HG02885 (cell line): ENCODE data around the gene MORN1.

ENCODE experiments used
- ATAC-seq: cut with Tn5 transposase; IDR thresholded peaks from one replicate; pipeline ENCODE4 v1.9.1; 2021; ENCODE audit warnings: mild to moderate bottlenecking; ENCODE audit not compliant: unreplicated experiment, poor library complexity

The MORN1 gene

GRCh38 chr1:2425892-2426291, 34.5 kb upstream of the MORN1 start:
- no peak for ATAC-seq

- ATAC-seq: no peak
Measured at GRCh38 chr1:2422523-2422922, 31.2 kb upstream of the MORN1 start.

GRCh38 chr1:2419416-2419815, 28.1 kb upstream of the MORN1 start:
- ATAC-seq: no peak

DNA sequence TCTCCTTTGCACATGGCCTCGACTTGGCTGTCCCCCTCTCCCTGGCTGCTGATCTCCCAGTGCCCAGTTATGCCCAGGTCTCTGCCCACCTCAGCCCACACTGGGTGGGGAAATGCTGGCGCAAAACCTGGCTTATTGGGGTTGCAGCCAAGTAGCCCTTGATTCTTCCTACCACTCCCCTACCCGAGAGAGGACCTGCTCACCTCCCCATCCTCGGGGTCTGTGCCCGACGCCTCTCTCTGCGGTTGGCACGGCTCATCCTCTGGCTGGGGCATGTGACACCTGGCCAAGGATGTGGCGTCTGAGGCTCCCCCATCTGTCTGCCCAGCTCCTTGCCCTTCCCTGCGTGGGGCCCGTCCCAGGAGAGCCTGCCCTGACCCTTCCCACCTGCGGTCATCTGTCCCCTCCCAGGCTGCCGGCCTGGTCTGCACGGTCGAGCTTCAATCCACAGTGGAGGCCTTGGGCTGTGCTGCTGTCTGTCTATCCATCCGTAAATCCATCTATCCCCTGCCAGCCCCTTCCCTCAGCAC, 27.5 kb upstream of the MORN1 start:
- ATAC-seq: no peak

GRCh38 chr1:2417833-2418225, 26.5 kb upstream of the MORN1 start:
- ATAC-seq: no peak

DNA sequence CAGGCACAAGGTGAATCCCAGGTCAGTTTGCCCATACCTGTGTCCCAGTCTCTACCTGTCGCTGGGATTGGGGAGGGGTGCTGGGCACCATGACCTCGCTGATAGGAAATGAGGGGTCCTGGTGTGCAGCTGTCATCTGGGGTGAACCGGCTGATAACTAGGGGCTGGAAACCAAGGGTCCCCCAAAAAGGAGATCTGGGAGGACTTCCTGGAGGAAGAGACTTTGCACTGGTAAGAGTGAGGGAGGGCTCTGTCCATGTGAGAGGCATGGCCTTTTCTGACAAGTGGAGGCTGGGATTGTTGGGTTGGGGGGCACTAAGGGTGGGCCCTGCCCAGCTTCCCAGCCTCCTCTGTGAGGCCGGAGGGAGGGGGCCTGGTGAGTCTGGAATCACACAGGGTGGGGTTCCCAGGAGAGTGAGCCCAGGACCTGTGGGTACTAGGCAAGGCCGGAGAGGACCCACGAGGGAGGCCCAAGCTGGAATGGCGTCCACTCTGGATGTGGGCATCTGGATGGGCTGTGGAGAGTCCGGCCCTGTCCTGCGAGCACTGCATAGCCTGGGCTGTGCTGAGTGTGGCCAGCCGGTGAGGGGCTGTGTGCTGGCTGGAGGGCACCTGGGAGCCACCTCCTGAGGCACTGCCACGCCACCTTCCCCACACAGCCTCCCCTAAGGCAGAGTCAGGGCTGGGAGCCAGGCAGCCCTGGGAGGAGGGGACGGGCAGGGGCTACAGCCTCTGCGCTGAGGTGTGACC, 25.9 kb upstream of the MORN1 start:
- ATAC-seq: no peak

DNA sequence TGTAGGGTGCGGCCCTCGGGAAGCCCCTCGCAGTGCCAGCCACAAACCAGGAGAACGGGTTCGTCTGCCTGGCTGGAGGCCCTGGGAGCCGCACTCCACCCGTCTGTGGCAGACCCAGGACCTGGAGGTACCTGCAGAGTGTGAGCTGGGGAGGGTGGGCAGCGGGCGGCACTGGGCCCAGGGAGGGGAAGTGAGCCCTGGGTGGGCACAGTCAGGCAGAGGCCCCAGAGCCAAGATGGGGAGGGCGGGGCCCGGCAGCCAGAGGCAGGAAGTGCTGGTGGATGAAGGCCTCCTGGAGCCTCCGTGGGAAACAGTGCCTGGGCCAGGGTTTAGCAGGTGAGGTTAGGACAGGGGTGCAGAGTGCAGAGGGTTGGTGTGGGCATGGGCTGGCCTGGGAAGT, 25.0 kb upstream of the MORN1 start:
- ATAC-seq: no peak

DNA sequence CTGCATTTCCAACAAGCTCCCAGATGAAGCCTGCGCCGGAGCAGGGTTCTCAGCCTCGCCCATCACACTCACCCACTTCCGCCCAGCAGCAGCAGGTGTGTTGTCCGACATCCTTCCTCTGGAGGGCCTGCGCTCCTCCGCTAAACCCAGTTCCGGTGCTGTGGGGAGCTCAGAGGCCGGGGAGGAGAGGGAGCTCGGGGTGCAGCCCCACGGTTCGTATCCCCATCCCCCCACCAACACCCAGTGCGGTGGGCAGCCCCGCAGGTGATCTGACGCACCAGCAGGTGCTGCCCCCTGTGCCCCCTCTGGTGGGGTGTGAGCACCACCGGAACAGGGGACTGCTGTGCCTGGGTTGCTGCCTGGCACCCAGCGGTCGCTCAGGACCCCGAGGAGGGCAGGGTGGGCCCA, 24.5 kb upstream of the MORN1 start:
- no peak for ATAC-seq

DNA sequence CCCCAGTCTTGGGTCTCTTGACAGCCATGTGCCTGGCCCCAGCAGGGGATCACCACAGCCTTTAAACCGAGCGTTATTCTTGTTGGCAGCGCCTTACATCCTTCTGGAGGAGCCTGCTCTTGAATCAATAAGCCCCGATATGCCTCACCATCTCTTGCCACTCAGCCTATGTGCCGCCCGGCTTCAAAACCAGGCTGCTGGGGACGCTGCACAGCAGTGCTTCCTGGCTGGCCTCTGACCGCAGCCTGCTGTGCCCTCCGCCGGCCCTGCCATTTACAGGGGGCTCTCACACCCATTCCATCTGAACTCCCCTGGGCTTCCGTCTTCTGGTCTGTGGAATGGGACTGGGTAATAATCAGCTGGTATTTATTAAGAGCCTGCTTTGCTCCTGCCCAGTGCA, 24.0 kb upstream of the MORN1 start:
- ATAC-seq: no peak

GRCh38 chr1:2414297-2414958, 23.1 kb upstream of the MORN1 start:
- ATAC-seq: no peak

- no peak for ATAC-seq
Measured at GRCh38 chr1:2413495-2414296, 22.3 kb upstream of the MORN1 start.

- peak; percentile 24 for ATAC-seq
Measured at GRCh38 chr1:2412773-2413494, 21.6 kb upstream of the MORN1 start.

GRCh38 chr1:2412395-2412772, 21.0 kb upstream of the MORN1 start, which contains the start of gene PEX10:
PEX10 (minus strand) TSS chr1:2412564; CDS start chr1:2412502, 62 bp downstream.
- ATAC-seq: peak; percentile 88

DNA sequence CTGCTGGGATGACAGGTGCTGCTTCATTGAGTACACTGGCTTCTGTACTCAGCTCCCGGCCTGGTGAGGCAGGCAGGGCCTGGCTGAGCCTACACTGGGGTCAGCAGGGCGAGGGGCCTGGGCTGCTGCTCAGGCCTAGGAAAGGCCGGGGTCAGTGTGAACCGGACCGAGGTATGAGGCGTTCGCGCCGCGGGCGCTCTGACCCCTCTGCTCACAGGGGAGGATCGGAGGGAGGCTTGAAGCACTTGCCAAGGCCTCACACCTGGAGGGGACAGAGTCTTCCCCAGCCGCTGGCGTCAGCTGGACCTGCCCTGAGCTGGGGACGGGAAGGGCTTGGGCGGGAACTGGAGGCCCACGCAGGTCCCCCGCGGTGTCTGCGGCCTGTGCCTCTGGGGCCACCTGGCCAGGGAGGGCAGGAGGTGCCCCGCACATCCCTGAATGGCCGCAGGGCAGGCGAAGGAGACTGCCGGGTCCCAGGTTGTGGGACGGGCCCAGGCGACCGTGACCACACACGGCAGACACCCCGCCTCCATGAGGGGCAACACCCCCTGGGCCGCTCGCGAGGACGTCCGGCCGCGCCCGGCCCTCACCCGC, 20.5 kb upstream of the MORN1 start:
- peak; percentile 24 for ATAC-seq

DNA sequence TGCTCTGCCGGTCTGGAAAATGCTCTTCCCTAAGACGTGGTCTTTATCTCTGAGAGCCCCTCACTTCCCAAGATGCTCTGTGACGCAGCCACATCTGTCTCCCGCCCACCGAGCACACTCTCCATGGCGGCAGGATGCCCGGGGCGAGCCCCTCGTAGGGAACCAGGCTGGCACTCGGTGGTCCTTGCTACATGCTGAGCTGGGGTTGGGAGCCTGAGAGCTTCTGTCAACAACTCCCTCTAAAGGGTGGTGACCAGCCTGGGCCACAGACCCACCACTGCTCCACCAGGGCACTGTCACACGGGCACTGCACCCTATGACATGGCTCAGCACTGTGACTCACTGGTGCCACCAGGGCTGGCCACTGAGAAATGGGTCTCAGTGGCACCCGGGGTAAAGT, 18.4 kb upstream of the MORN1 start:
- ATAC-seq: no peak

GRCh38 chr1:2408859-2409276, 17.5 kb upstream of the MORN1 start:
- ATAC-seq: no peak

- ATAC-seq: no peak
Measured at GRCh38 chr1:2408456-2408855, 17.1 kb upstream of the MORN1 start.

- ATAC-seq: no peak
Measured at GRCh38 chr1:2407991-2408275, 16.6 kb upstream of the MORN1 start.

DNA sequence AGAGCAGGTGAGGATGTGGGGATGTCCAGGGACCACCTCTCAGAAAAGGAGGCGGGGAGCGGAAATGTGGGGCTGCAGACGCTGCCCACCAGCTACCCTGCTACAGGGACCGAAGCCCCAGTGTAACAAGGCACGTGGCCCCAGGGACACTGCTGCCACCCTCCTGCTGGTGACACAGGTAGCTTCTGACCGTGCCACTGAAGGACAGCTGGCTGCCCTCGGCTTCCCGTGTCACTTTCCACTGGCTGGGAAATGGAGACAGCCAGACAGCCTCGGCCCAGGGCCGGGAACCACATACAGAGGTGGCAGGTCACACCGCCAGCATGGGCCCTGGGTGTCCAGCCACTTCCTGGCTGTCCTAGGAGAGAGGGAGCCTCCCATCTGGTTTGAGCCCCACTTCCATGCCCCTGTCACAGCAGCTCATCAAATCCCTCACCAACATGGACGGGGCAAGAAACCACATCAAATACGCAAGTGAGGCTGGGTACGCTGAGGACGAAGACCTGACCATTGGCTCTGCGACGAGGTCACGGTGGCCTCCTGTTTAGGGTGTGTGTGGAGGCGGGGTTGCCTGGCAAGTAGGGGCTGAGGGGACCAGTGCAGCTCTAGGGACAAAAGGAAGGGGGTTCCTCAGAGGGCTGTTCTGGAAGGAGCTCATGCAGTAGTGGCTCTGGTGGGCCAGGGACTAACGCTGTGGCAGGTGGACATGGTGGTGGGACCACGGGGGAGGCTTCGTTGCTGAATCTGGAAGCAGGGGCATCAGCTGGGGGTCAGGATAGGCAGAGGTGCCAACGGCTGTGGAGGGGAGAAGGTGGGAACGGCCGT, 16.0 kb upstream of the MORN1 start:
- no peak for ATAC-seq
